RWPE2 (cell line): ENCODE measurements around the gene KIAA1217.

Experiments used
- ATAC-seq: fragments of 200-7000 bp; cut with Tn5 transposase; 3 replicates; pipeline ENCODE4 v1.9.1; 2021; ENCODE audit warnings: low read depth
- DNase-seq: peaks from one replicate; pipeline ENCODE4 v3.0.0-alpha.2; 2020; ENCODE audit warnings: low spot score
- H3K27ac ChIP-seq: fragments of 450-650 bp; 2 replicates; pipeline ENCODE4 v1.5.1; 2017; ENCODE audit warnings: mild to moderate bottlenecking; ENCODE audit not compliant: poor library complexity, severe bottlenecking
- H3K27me3 ChIP-seq: fragments of 250-450 bp; sonication (Bioruptor Pico); 2 replicates; pipeline ENCODE4 v1.5.1; 2021; ENCODE audit warnings: mild to moderate bottlenecking, moderate library complexity; ENCODE audit not compliant: insufficient read depth, poor library complexity, severe bottlenecking
- H3K36me3 ChIP-seq: fragments of 250-450 bp; sonication (Bioruptor Pico); 2 replicates; pipeline ENCODE4 v1.5.1; 2020; ENCODE audit warnings: low read depth, mild to moderate bottlenecking, moderate library complexity
- H3K4me1 ChIP-seq: fragments of 250-450 bp; sonication (Bioruptor Pico); 2 replicates; pipeline ENCODE4 v1.5.1; 2021; ENCODE audit warnings: mild to moderate bottlenecking, moderate library complexity; ENCODE audit not compliant: insufficient read depth, poor library complexity, severe bottlenecking
- H3K4me3 ChIP-seq: fragments of 250-450 bp; sonication (Bioruptor Pico); 2 replicates; pipeline ENCODE4 v1.5.1; 2021; ENCODE audit warnings: mild to moderate bottlenecking, moderate library complexity; ENCODE audit not compliant: severe bottlenecking
- H3K9me3 ChIP-seq: fragments of 250-450 bp; sonication (Bioruptor Pico); 2 replicates; pipeline ENCODE4 v1.5.1; 2021; ENCODE audit warnings: mild to moderate bottlenecking, moderate library complexity; ENCODE audit not compliant: severe bottlenecking
- CTCF ChIP-seq: fragments of 450-650 bp; IDR thresholded peaks from one replicate; pipeline ENCODE4 v1.5.1; 2017; ENCODE audit warnings: mild to moderate bottlenecking, moderate library complexity; ENCODE audit not compliant: poor library complexity, severe bottlenecking

Gene KIAA1217

DNA sequence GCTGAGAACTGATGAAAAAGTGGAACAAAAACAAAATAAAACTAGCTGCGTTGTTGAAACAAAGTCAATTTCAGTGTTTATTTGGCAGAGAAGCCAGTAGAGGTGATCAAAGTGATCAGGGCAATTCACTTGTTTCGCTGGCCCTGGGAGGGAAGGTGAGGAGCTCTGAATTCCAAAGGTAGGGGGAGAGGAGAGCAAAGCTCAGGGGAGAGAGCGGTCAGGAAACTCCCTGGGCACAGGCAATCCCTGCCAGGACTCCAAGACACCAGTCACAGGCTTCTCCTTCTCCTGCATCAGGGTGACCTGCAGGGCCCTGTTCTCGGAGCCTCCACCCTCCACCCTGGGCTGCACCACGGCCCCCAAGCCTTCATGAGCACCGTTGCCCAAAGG lies 6.8 kb upstream of the KIAA1217 start:
- DNase-seq (no peak), ATAC-seq (no peak)
- H3K36me3 ChIP-seq, result no peaks in the 10 kb centered on the region
- no peaks in the 10 kb centered on the region for H3K4me1 ChIP-seq
- no peaks in the 10 kb centered on the region for H3K27me3 ChIP-seq
- TF ChIP-seq CTCF, result no peak
- H3K4me3 ChIP-seq, result no peak overlapping the region
- no peaks in the 10 kb centered on the region for H3K9me3 ChIP-seq
- no peak overlapping the region for H3K27ac ChIP-seq

DNA sequence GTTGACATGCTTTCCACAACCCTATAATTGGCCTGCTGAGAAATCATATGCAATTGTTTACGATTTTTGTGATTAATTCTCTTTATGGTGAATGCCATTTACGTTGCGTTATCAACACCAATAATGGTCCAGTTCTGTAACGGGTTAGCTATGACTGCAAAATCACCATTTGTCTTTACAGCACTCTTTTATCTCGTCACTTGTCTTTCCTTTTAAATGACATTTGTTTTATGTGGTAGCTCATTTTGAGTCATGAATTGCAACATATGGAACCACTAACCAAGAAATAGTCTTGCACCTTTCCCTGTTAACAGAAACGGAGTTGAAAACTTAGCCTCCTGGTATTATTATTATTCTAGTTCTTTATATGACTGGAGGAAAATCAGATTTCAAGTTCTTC lies 3.1 kb upstream of the KIAA1217 start:
- no peaks in the 10 kb centered on the region for H3K36me3 ChIP-seq
- H3K27me3 ChIP-seq, result no peaks in the 10 kb centered on the region
- ATAC-seq (no peak), DNase-seq (no peak)
- TF ChIP-seq CTCF, result no peak
- H3K9me3 ChIP-seq, result no peaks in the 10 kb centered on the region
- H3K27ac ChIP-seq, result no peak overlapping the region
- H3K4me3 ChIP-seq, result no peak overlapping the region
- H3K4me1 ChIP-seq, result peaks cover 14% of the 10 kb centered on the region

DNA sequence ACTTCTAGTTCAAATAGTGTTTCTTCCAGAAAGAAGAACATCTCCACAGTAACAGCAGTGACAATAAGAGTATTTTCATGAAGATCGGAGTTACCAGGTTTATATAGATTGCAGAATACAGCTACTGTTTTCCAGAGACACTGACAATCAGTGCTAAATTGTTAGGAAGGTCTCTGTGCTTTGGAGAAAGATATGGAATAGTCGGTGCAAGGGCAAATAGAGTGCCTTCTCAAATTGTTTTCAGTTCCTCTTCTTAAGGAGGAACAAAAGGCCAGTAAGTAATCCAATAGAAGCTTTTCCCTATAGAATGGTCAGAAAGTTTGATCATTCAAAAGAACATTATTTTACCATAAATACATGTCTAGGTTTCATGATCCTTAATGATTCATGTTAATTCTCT lies 2.6 kb upstream of the KIAA1217 start:
- no peak overlapping the region for H3K27ac ChIP-seq

GRCh38 chr10:24206926-24207325 lies 2.0 kb upstream of the KIAA1217 start:
- DNase-seq (no peak), ATAC-seq (no peak)
- H3K4me1 ChIP-seq, result peaks cover 14% of the 10 kb centered on the region
- no peak overlapping the region for H3K27ac ChIP-seq
- H3K9me3 ChIP-seq, result no peaks in the 10 kb centered on the region
- no peaks in the 10 kb centered on the region for H3K36me3 ChIP-seq
- no peak overlapping the region for H3K4me3 ChIP-seq
- no peak for TF ChIP-seq CTCF
- H3K27me3 ChIP-seq, result no peaks in the 10 kb centered on the region

More for the DNA sequence above, 2.6 kb upstream of the KIAA1217 start:
- ATAC-seq (no peak), DNase-seq (no peak)
- TF ChIP-seq CTCF, result no peak
- Histone ChIP-seq H3K9me3 (no peaks in the 10 kb centered on the region), H3K4me3 (no peak overlapping the region), H3K27me3 (no peaks in the 10 kb centered on the region), H3K4me1 (peaks cover 14% of the 10 kb centered on the region), H3K36me3 (no peaks in the 10 kb centered on the region)

- peaks cover 14% of the 10 kb centered on the region for H3K4me1 ChIP-seq
- no peak overlapping the region for H3K27ac ChIP-seq
- no peaks in the 10 kb centered on the region for H3K27me3 ChIP-seq
- no peak overlapping the region for H3K4me3 ChIP-seq
- DNase-seq (no peak), ATAC-seq (no peak)
- H3K9me3 ChIP-seq, result no peaks in the 10 kb centered on the region
- TF ChIP-seq CTCF, result no peak
- no peaks in the 10 kb centered on the region for H3K36me3 ChIP-seq
Observed at GRCh38 chr10:24207341-24207740, 1.6 kb upstream of the KIAA1217 start.
